ENCODE results near the gene TRAF1. TPM values are rescaled to one million over a fixed set of nuclear protein-coding genes. Genes with fewer than 3 reads are reported as not detected.
A peak's percentile ranks its signal among the peaks of the same experiment; 100 is the strongest.

TRAF1 gene
- total and polyA plus RNA-seq, 10 of the 15 experiments (the other 5 are each of a cell fraction or from before 2014, with no cell fraction given) = 13.8 to 163 (median 128) TPM

GRCh38 chr9:120925535-120926396, 830 bp downstream of the TRAF1 start (continued):
- TF ChIP-seq SPI1 (IDR thresholded peaks at IDR 0.05; ENCODE audit: borderline replicate concordance, insufficient read depth, low read depth, low read length) (no peak), ZBED1 (IDR thresholded peaks at IDR 0.05; ENCODE audit: borderline replicate concordance) (peak; percentile 89), HCFC1 (IDR thresholded peaks at IDR 0.05; ENCODE audit: low read length) (0 out of 2 replicates have a peak, but pooled peaks have one; percentile 12), CHD2 (IDR thresholded peaks at IDR 0.05; ENCODE audit: borderline replicate concordance, low read depth, low read length) (0 out of 2 replicates have a peak, but pooled peaks have one; percentile 36), HDAC2 (IDR thresholded peaks at IDR 0.05) (no peak), BACH1 (IDR thresholded peaks at IDR 0.05; ENCODE audit: borderline replicate concordance) (peak; percentile 44), EZH2 (IDR thresholded peaks at IDR 0.05; ENCODE audit: borderline replicate concordance, control insufficient read depth, low read depth, low read length) (no peak), CBX3 (IDR thresholded peaks at IDR 0.05; ENCODE audit: borderline replicate concordance, low read depth) (no peak), PAX8 (IDR thresholded peaks at IDR 0.05) (no peak), LARP7 (IDR thresholded peaks at IDR 0.05) (0 out of 2 replicates have a peak, but pooled peaks have one; percentile 36), ZBTB11 (CRISPR knock-in tag; IDR thresholded peaks at IDR 0.05) (no peak; the same call in 1 of the 2 replicates), POLR2AphosphoS5 (IDR thresholded peaks at IDR 0.05; ENCODE audit: low read length) (peak; percentile 99), CBFB (IDR thresholded peaks at IDR 0.05; ENCODE audit: low read depth) (peak; percentile 94), EP300 (IDR thresholded peaks at IDR 0.05; ENCODE audit: borderline replicate concordance in 1 of 2, control insufficient read depth in 1 of 2, low read depth in 2 of 2, low read length in 2 of 2) (peak; percentile 61; a peak in 2 of 4 replicates), NRF1 (conservative IDR thresholded peaks at IDR 0.05; ENCODE audit: low read depth, low read length) (no peak), ZNF24 (IDR thresholded peaks at IDR 0.05) (no peak), ZZZ3 (IDR thresholded peaks at IDR 0.05; ENCODE audit: control insufficient read depth, insufficient read length, low read depth) (no peak), SP1 (IDR thresholded peaks at IDR 0.05; ENCODE audit: low read depth, low read length) (peak; percentile 13), YY1 (IDR thresholded peaks at IDR 0.05; ENCODE audit: low read depth, low read length) (peak; percentile 53), JUNB (IDR thresholded peaks at IDR 0.05) (peak; percentile 79), MYB (IDR thresholded peaks at IDR 0.05; ENCODE audit: borderline replicate concordance, low read depth, low read length) (no peak), EGR1 (IDR thresholded peaks at IDR 0.05; ENCODE audit: borderline replicate concordance in 1 of 2, low read depth in 2 of 2, low read length in 2 of 2) (0 out of 3 replicates have a peak, but pooled peaks of 1 of the 2 experiments have one; percentile 26), ZNF384 (IDR thresholded peaks at IDR 0.05; ENCODE audit: borderline replicate concordance, low read depth, low read length) (peak; percentile 93), BCL11A (IDR thresholded peaks at IDR 0.05; ENCODE audit: low read depth, low read length) (peak; percentile 69; the same call in 1 of the 2 replicates), CHD4 (IDR thresholded peaks at IDR 0.05) (no peak), SREBF2 (IDR thresholded peaks at IDR 0.05; ENCODE audit: low read length) (no peak)
- TF ChIP-seq, protein P1, sequence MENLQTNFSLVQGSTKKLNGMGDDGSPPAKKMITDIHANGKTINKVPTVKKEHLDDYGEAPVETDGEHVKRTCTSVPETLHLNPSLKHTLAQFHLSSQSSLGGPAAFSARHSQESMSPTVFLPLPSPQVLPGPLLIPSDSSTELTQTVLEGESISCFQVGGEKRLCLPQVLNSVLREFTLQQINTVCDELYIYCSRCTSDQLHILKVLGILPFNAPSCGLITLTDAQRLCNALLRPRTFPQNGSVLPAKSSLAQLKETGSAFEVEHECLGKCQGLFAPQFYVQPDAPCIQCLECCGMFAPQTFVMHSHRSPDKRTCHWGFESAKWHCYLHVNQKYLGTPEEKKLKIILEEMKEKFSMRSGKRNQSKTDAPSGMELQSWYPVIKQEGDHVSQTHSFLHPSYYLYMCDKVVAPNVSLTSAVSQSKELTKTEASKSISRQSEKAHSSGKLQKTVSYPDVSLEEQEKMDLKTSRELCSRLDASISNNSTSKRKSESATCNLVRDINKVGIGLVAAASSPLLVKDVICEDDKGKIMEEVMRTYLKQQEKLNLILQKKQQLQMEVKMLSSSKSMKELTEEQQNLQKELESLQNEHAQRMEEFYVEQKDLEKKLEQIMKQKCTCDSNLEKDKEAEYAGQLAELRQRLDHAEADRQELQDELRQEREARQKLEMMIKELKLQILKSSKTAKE (IDR thresholded peaks at IDR 0.05; ENCODE audit: low read depth, poor library complexity, severe bottlenecking) = peak; percentile 51
